Upper lobe of left lung (tissue), 6 donors: ENCODE data around the gene ZNF177. TPM values are rescaled to one million over a fixed set of nuclear protein-coding genes. Genes with fewer than 3 reads are reported as not detected.
"Not testable (repeated sequence)": the region's sequence is repeated elsewhere in the genome, so short reads cannot be mapped to it uniquely, and the experiment has no call there.

Experiments
- ATAC-seq, 2 donors: fragments of 200-7000 bp; cut with Tn5 transposase; one replicate each; pipeline ENCODE4 v1.9.1; 2022; ENCODE audit warnings: mild to moderate bottlenecking in 2 of 2, moderate library complexity in 2 of 2; ENCODE audit not compliant: low FRiP score in 2 of 2
- DNase-seq, 2 donors: peaks; one replicate each; pipeline ENCODE4 v3.0.0-alpha.2; 2019 to 2020
- H3K27ac ChIP-seq, 4 donors: fragments of 200-600 bp; sonication (generic); one replicate each; pipeline ENCODE4 v1.5.1; 2016 to 2019
- H3K27me3 ChIP-seq, 4 donors: fragments of 200-600 bp; sonication (generic); one replicate each; pipeline ENCODE4 v1.5.1; 2017 to 2019
- H3K36me3 ChIP-seq, 4 donors: fragments of 200-600 bp; sonication (generic); one replicate each; pipeline ENCODE4 v1.5.1; 2016 to 2019
- H3K4me1 ChIP-seq, 4 donors: fragments of 200-600 bp; sonication (generic); one replicate each; pipeline ENCODE4 v1.5.1; 2018 to 2019
- H3K4me3 ChIP-seq, 4 donors: fragments of 200-600 bp; sonication (generic); one replicate each; pipeline ENCODE4 v1.5.1; 2017 to 2019; ENCODE audit warnings: mild to moderate bottlenecking in 2 of 4, moderate library complexity in 1 of 4
- H3K9me3 ChIP-seq, 4 donors: fragments of 200-600 bp; sonication (generic); one replicate each; pipeline ENCODE4 v1.5.1; 2018 to 2019
- CTCF ChIP-seq, 6 experiments: fragments of 450-650 bp in 4 of 6; fragments of 200-600 bp in 2 of 6; sonication (generic) in 2 of 6; IDR thresholded peaks; one replicate each; pipeline ENCODE4 v1.5.1; 2016 to 2019; ENCODE audit warnings: antibody characterized with exemption in 6 of 6
- EP300 ChIP-seq, 4 donors: sonication (generic); formaldehyde crosslinking; IDR thresholded peaks; one replicate each; pipeline ENCODE4 v1.5.1; 2017; ENCODE audit warnings: antibody characterized with exemption in 4 of 4, control low read depth in 2 of 4
- POLR2A ChIP-seq, 4 donors: fragments of 450-650 bp; IDR thresholded peaks; one replicate each; pipeline ENCODE4 v1.5.1; 2016 to 2017; ENCODE audit warnings: antibody characterized with exemption in 4 of 4, mild to moderate bottlenecking in 2 of 4
- POLR2AphosphoS5 ChIP-seq, 2 donors: sonication (generic); formaldehyde crosslinking; IDR thresholded peaks; one replicate each; pipeline ENCODE4 v1.5.1; 2017; ENCODE audit warnings: antibody characterized with exemption in 2 of 2
- WGBS, 2 donors: methylation state at CpG; one replicate each; pipeline ENCODE4 v1.1.5; 2017 to 2018; 5-methylcytosine and 5-hydroxymethylcytosine counted together
- total RNA-seq, 6 donors: library from RNA; depleted of rRNA in 4 of 6; stranded (reverse); fragments of >200 nt in 4 of 6; gene quantifications; one replicate each; pipeline versions ENCODE4 v1.1.0 to v1.2.1, GENCODE V29; 2016 to 2021
- donor health status: DM: no; HTN: no; CAD: no; lungs with moderate emphysema.
- donor health status: DM: no; HTN: yes; CAD: no; lungs with severe emphysema.

Gene ZNF177
- total RNA-seq = 10 to 100 TPM in 1 of 6 donors, 1 to 10 TPM in 5; 1.1 to 19.9 (median 1.4) TPM

GRCh38 chr19:9362905-9363304 lies at the start of gene ZNF177:
ZNF177 (plus strand) TSS chr19:9363013; CDS start chr19:9378312, 15,299 bp downstream.
- no peaks in the 10 kb centered on the region for H3K27me3 ChIP-seq
- H3K9me3 ChIP-seq = peaks cover 23 to 93% (median 83%) of the 10 kb centered on the region in 4 donors
- DNase-seq = peak in 1 of 2 donors; percentile 68
- H3K36me3 ChIP-seq = peaks cover 0 to 5% (median 2%) of the 10 kb centered on the region in 4 donors
- H3K4me1 ChIP-seq = no peaks in the 10 kb centered on the region
- H3K27ac ChIP-seq = no peak within 1 kb of the TSS
- TF ChIP-seq EP300 (IDR thresholded peaks at IDR 0.05) = no peak
- TF ChIP-seq POLR2AphosphoS5 (IDR thresholded peaks at IDR 0.05) = no peak
- TF ChIP-seq CTCF (IDR thresholded peaks at IDR 0.05) = no peak
- no peak for TF ChIP-seq POLR2A (IDR thresholded peaks at IDR 0.05)
- ATAC-seq = no peak
- WGBS, 2 donors = 2 to 3% methylated on average over 8 to 26 of the region's 28 CpGs
- H3K4me3 ChIP-seq = peak within 1 kb of the TSS in 1 of 4 donors; percentile 20

- H3K27ac ChIP-seq = no peak overlapping the region
- 66 to 67% methylated on average over 4 of the region's 4 CpGs for WGBS, 2 donors
- peaks cover 0 to 11% (median 6%) of the 10 kb centered on the region in 4 donors for H3K9me3 ChIP-seq
- no peaks in the 10 kb centered on the region for H3K27me3 ChIP-seq
- ATAC-seq (no peak), DNase-seq (no peak)
- H3K36me3 ChIP-seq = no peaks in the 10 kb centered on the region
- H3K4me3 ChIP-seq = no peak overlapping the region
- TF ChIP-seq POLR2A (IDR thresholded peaks at IDR 0.05) = no peak
- H3K4me1 ChIP-seq = peaks cover under 1 to 5% (median 3%) of the 10 kb centered on the region in 4 donors
These were observed 49.1 kb upstream of the ZNF177 start for GRCh38 chr19:9313756-9314155.

- no peak overlapping the region for H3K27ac ChIP-seq
- no peak overlapping the region for H3K4me3 ChIP-seq
- ATAC-seq (no peak), DNase-seq (peak in 1 of 2 donors; percentile 64)
- TF ChIP-seq POLR2A (IDR thresholded peaks at IDR 0.05) = no peak
- TF ChIP-seq CTCF (IDR thresholded peaks at IDR 0.05) = no peak
- TF ChIP-seq POLR2AphosphoS5 (IDR thresholded peaks at IDR 0.05) = no peak
- TF ChIP-seq EP300 (IDR thresholded peaks at IDR 0.05) = no peak
- peaks cover 0 to 18% (median 10%) of the 10 kb centered on the region in 4 donors for H3K9me3 ChIP-seq
- no peaks in the 10 kb centered on the region for H3K27me3 ChIP-seq
- WGBS, 2 donors = 91 to 100% methylated on average over 1 to 4 of the region's 23 CpGs
- H3K4me1 ChIP-seq = peaks cover 4 to 15% (median 8%) of the 10 kb centered on the region in 4 donors
- peaks cover 0 to 3% (median 0%) of the 10 kb centered on the region in 4 donors for H3K36me3 ChIP-seq
These were observed 41.5 kb upstream of the ZNF177 start for GRCh38 chr19:9321338-9321737.

- 96% methylated on average over 4 of the region's 14 CpGs; no CpG with 5 or more reads in 1 of the 2 donors for WGBS, 2 donors
- H3K9me3 ChIP-seq = peaks cover 0 to 18% (median 14%) of the 10 kb centered on the region in 4 donors
- peak in 1 of 2 donors; percentile 37 for DNase-seq
- H3K4me1 ChIP-seq = peaks cover 4 to 15% (median 8%) of the 10 kb centered on the region in 4 donors
- H3K36me3 ChIP-seq, H3K27ac ChIP-seq, ATAC-seq, H3K4me3 ChIP-seq, H3K27me3 ChIP-seq: not testable (repeated sequence)
These were observed 41.1 kb upstream of the ZNF177 start for GRCh38 chr19:9321756-9322155.

GRCh38 chr19:9322201-9322600 lies 40.6 kb upstream of the ZNF177 start:
- not testable (repeated sequence) for ATAC-seq, H3K27me3 ChIP-seq, H3K27ac ChIP-seq, DNase-seq, H3K36me3 ChIP-seq, H3K4me3 ChIP-seq
- H3K9me3 ChIP-seq = peaks cover 0 to 22% (median 18%) of the 10 kb centered on the region in 4 donors
- H3K4me1 ChIP-seq = peaks cover 4 to 15% (median 8%) of the 10 kb centered on the region in 4 donors
- WGBS, 2 donors = 97 to 98% methylated on average over 10 of the region's 10 CpGs

- Histone ChIP-seq H3K4me3 (peak overlapping the region; percentile 52 to 89 (median 77)), H3K36me3 (peaks cover 0 to 11% (median 5%) of the 10 kb centered on the region in 4 donors), H3K9me3 (peaks cover 0 to 33% (median 29%) of the 10 kb centered on the region in 4 donors), H3K27ac (peak overlapping the region; percentile 77 to 93 (median 90)), H3K27me3 (no peaks in the 10 kb centered on the region), H3K4me1 (peaks cover 4 to 15% (median 8%) of the 10 kb centered on the region in 4 donors)
- ATAC-seq (peak; percentile 80 to 86), DNase-seq (peak in 1 of 2 donors; percentile 65)
- WGBS, 2 donors = 0 to 1% methylated on average over 9 of the region's 9 CpGs
- no peak for TF ChIP-seq CTCF (IDR thresholded peaks at IDR 0.05)
- no peak for TF ChIP-seq EP300 (IDR thresholded peaks at IDR 0.05)
- no peak for TF ChIP-seq POLR2AphosphoS5 (IDR thresholded peaks at IDR 0.05)
- no peak for TF ChIP-seq POLR2A (IDR thresholded peaks at IDR 0.05)
These were observed 39.3 kb upstream of the ZNF177 start for GRCh38 chr19:9323557-9323918.
